Endothelial cell of umbilical vein (primary cell): ENCODE data around the gene SFR1. TPM values are rescaled to one million over a fixed set of nuclear protein-coding genes. Genes with fewer than 3 reads are reported as not detected.

Source experiments
- BruUV-seq: library from RNA; stranded (reverse); fragments of 400-500 nt; replicated peaks from 2 replicates; lab custom pipeline; 2021; lab: Mats Ljungman, UMichigan
- CTCF ChIA-PET: fragments of 300-600, 350-600 bp; sonication (Branson Sonifier 250); formaldehyde crosslinking; loops from one replicate; lab custom pipeline; 2021; ENCODE audit warnings: antibody characterized with exemption, inconsistent platforms; lab: Charles Lee
- POLR2A ChIA-PET: fragments of 300-600, 350-600 bp; sonication (Branson Sonifier 250); formaldehyde crosslinking; loops from one replicate; lab custom pipeline; 2021; ENCODE audit warnings: antibody characterized with exemption, inconsistent platforms; lab: Charles Lee
- DNase-seq: peaks from one replicate; pipeline ENCODE4 v3.0.0-alpha.2; 2011; ENCODE audit warnings: low read depth, low spot score
- FAIRE-seq: peaks from 2 replicates; lab custom pipeline; 2011; peaks lifted over from hg19 to GRCh38; lab: Jason Lieb, UNC
- H2AFZ ChIP-seq: 2 replicates; pipeline ENCODE4 v1.6.0; 2012; ENCODE audit warnings: low read depth, low read length, control low read depth, inconsistent platforms
- H3K27ac ChIP-seq: 2 replicates; pipeline ENCODE4 v1.5.1; 2011; ENCODE audit warnings: low read depth, mild to moderate bottlenecking, control low read depth, low read length, moderate library complexity; ENCODE audit not compliant: insufficient read depth
- H3K27me3 ChIP-seq, 2 experiments: 2 replicates each; pipeline versions ENCODE4 v1.6.0 to v1.6.1; 2011; ENCODE audit warnings: low read length in 2 of 2, mixed read lengths in 1 of 2; ENCODE audit not compliant: control insufficient read depth in 2 of 2, insufficient read depth in 2 of 2
- H3K36me3 ChIP-seq, 2 experiments: 2 replicates in 1 of 2; 3 replicates in 1 of 2; pipeline ENCODE4 v1.5.1; 2011; ENCODE audit warnings: low read length in 2 of 2, mild to moderate bottlenecking in 1 of 2, moderate library complexity in 1 of 2; ENCODE audit not compliant: control insufficient read depth in 2 of 2, insufficient read depth in 2 of 2; ENCODE audit errors: extremely low read depth in 1 of 2
- H3K4me1 ChIP-seq: 3 replicates; pipeline ENCODE4 v1.5.1; 2011; ENCODE audit warnings: mild to moderate bottlenecking, low read length; ENCODE audit not compliant: control insufficient read depth, insufficient read depth; ENCODE audit errors: extremely low read depth
- H3K4me2 ChIP-seq: 2 replicates; pipeline ENCODE4 v1.6.1; 2011; ENCODE audit warnings: low read length, control low read depth, mixed read lengths; ENCODE audit not compliant: insufficient read depth
- H3K4me3 ChIP-seq, 3 experiments: fragments of 200-600 bp in 1 of 3; sonication (generic), shearing (Covaris generic) in 1 of 3; replicated peaks in 1 of 3; 2 replicates each; pipeline ENCODE4 v1.5.1; 2011 to 2016; ENCODE audit warnings: control low read depth in 3 of 3, low read length in 3 of 3, mild to moderate bottlenecking in 2 of 3, inconsistent platforms in 1 of 3, low read depth in 1 of 3, moderate library complexity in 1 of 3; ENCODE audit not compliant: insufficient read depth in 1 of 3
- H3K79me2 ChIP-seq: 2 replicates; pipeline ENCODE4 v1.6.0; 2012; ENCODE audit warnings: low read length, inconsistent platforms; ENCODE audit not compliant: control insufficient read depth, insufficient read depth
- H3K9ac ChIP-seq: replicated peaks from 2 replicates; pipeline ENCODE3; 2011; ENCODE audit warnings: low read length, control low read depth; ENCODE audit not compliant: insufficient read depth; ENCODE audit errors: extremely low read depth
- H3K9me1 ChIP-seq: replicated peaks from 3 replicates; pipeline ENCODE4 v1.6.0; 2011; ENCODE audit warnings: mild to moderate bottlenecking, low read length; ENCODE audit not compliant: control insufficient read depth, insufficient read depth; ENCODE audit errors: extremely low read depth
- H3K9me3 ChIP-seq: replicated peaks from 2 replicates; pipeline ENCODE4 v1.5.1; 2012; ENCODE audit warnings: low read length, inconsistent platforms; ENCODE audit not compliant: control insufficient read depth, insufficient read depth
- H4K20me1 ChIP-seq: replicated peaks from 2 replicates; pipeline ENCODE3; 2011; ENCODE audit warnings: mild to moderate bottlenecking, low read length; ENCODE audit not compliant: control insufficient read depth, insufficient read depth; ENCODE audit errors: extremely low read depth
- CTCF ChIP-seq, 2 donors: IDR thresholded peaks; 1 replicate in 1 of 2; 2 replicates in 1 of 2; pipeline ENCODE4 v1.5.1; 2011; ENCODE audit warnings: low read length in 2 of 2, mild to moderate bottlenecking in 2 of 2, moderate library complexity in 2 of 2, control low read depth in 1 of 2, inconsistent platforms in 1 of 2, low read depth in 1 of 2; ENCODE audit not compliant: insufficient read depth in 1 of 2; ENCODE audit errors: extremely low read depth in 1 of 2
- EZH2 ChIP-seq: IDR thresholded peaks from 2 replicates; pipeline ENCODE4 v1.6.1; 2012; ENCODE audit warnings: borderline replicate concordance, low read depth, mild to moderate bottlenecking, moderate library complexity, low read length, inconsistent platforms; ENCODE audit not compliant: severe bottlenecking
- FOS ChIP-seq: IDR thresholded peaks from 2 replicates; pipeline ENCODE4 v1.6.1; 2011; ENCODE audit warnings: mild to moderate bottlenecking, low read length, moderate library complexity, borderline replicate concordance; ENCODE audit not compliant: insufficient read depth
- GATA2 ChIP-seq: IDR thresholded peaks from 2 replicates; pipeline ENCODE4 v1.7.0; 2011; ENCODE audit warnings: low read depth, mild to moderate bottlenecking, moderate library complexity, mixed read lengths, low read length; ENCODE audit not compliant: insufficient read length, insufficient read depth
- JUN ChIP-seq: IDR thresholded peaks from 2 replicates; pipeline ENCODE4 v1.6.1; 2011; ENCODE audit warnings: borderline replicate concordance, low read depth; ENCODE audit not compliant: insufficient read length, insufficient read depth
- MAX ChIP-seq: IDR thresholded peaks from 2 replicates; pipeline ENCODE4 v1.6.1; 2011; ENCODE audit not compliant: insufficient read depth, insufficient read length
- dilution Hi-C: fragments of 300-500 bp; cut with MboI; formaldehyde crosslinking; loops from one replicate; pipeline ENCODE4 v1.15.0; 2019; ENCODE audit warnings: low sequenced_read_pairs; ENCODE audit not compliant: extremely low pct_ligation_motif_present
- intact Hi-C: fragments of 100-400 bp; cut with micrococcal nuclease; formaldehyde crosslinking; loops from one replicate; pipeline ENCODE4 v1.10.0; 2022
- polyA plus RNA-seq, 4 experiments: library from polyadenylated mRNA; depleted of rRNA in 3 of 4; stranded (reverse) in 3 of 4; unstranded in 1 of 4; fragments of >200 nt; gene quantifications; 2 replicates each; pipeline versions ENCODE4 v1.2.1 to v1.2.3, GENCODE V29; 2011 to 2012; ENCODE audit warnings: missing spikeins in 1 of 4
- total RNA-seq: library from RNA; stranded (reverse); gene quantifications from 2 replicates; pipeline ENCODE4 v1.2.3, GENCODE V29; 2021

SFR1 gene
- total and polyA plus RNA-seq, 2 donors (not counting 3 experiments of a cell fraction or from before 2014, with no cell fraction given): 3.6 to 8.9 TPM

GRCh38 chr10:104080762-104081161, 41.2 kb upstream of the SFR1 start:
- POLR2A ChIA-PET: no interaction called here
- no peak overlapping the region for H3K4me2 ChIP-seq
- peak; percentile 85 for FAIRE-seq

More at GRCh38 chr10:104080762-104081161, 41.2 kb upstream of the SFR1 start:
- no peak overlapping the region for H3K9ac ChIP-seq
- no peaks in the 10 kb centered on the region for H3K9me1 ChIP-seq
- no peaks in the 10 kb centered on the region for H3K27me3 ChIP-seq
- no peaks in the 10 kb centered on the region for H3K36me3 ChIP-seq
- H3K27ac ChIP-seq: no peak overlapping the region
- peaks cover 18% of the 10 kb centered on the region for H3K4me1 ChIP-seq
- no TSS peak for BruUV-seq
- CTCF ChIA-PET: interaction anchor here (0.7 to 4.4 kb wide), 8 partner anchors 9 to 193 kb away, joined by 3 to 34 read pairs (median 8); partner anchors contain the start of gene SFR1
- dilution Hi-C loops: no loop called here
- no peaks in the 10 kb centered on the region for H3K9me3 ChIP-seq
- H2AFZ ChIP-seq: no peak overlapping the region
- intact Hi-C loops: loop anchor here (1.0 to 2.0 kb wide), 4 partner anchors 35 to 192 kb away; partner anchors contain the start of gene SLK
- peak; percentile 45 for DNase-seq
- H4K20me1 ChIP-seq: no peaks in the 10 kb centered on the region
- H3K4me3 ChIP-seq: no peak overlapping the region
- H3K79me2 ChIP-seq: no peaks in the 10 kb centered on the region
- TF ChIP-seq FOS (no peak), EZH2 (no peak), MAX (no peak), JUN (no peak), GATA2 (no peak), CTCF (IDR thresholded peaks at IDR 0.05; ENCODE audit: extremely low read depth in 1 of 2, insufficient read depth in 1 of 2, low read depth in 1 of 2, low read length in 2 of 2) (peak; percentile 46 to 49)
